GM10847 (cell line): ENCODE data around the gene COL13A1.

ENCODE experiments used
- POLR2A ChIP-seq: IDR thresholded peaks from 2 replicates; pipeline ENCODE4 v1.6.1; 2011; ENCODE audit not compliant: insufficient read length; ENCODE audit errors: extremely low read depth

COL13A1 gene

DNA sequence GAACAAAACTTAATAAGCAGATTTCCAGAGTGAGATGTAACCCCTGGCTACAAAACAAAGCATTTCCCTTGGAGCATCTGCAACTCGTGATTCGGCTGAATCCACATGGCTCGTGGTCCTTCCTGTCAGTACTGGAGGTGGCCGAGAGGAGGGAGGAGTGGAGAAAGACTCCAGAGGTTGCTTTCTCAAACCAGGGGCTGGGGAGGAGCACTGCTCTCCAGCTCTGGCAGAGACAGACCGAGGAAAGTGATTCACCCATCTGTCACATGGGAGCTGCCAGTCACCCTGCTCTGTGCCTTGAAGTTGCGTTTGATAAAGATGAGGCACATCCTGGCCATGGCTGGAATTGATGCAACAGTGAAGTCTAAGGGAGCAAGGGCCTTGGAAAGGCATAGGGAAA lies 72.7 kb downstream of the COL13A1 start:
- TF ChIP-seq POLR2A = no peak

GRCh38 chr10:69875856-69876255 lies 74.2 kb downstream of the COL13A1 start:
- TF ChIP-seq POLR2A = no peak

DNA sequence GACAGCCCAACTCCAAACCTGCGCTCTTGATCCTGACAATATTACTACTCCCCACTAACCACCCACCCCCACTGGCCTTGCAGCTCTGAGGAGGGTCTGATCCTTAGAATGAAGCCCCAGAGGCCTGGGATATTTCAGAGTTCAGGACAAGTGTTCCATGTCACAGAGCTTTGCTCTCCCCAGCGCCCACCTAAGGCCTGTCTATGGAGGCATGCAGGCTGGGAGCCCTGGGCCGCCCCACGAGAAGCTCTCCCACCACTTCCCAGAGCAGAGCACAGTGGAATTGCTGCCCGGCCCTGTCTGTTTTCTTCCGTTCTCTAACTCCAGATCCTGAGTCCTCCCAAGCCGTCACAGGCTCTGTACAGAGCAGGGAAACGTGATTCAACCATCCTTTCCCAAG lies 74.6 kb downstream of the COL13A1 start:
- no peak for TF ChIP-seq POLR2A

- TF ChIP-seq POLR2A = no peak
These were observed 75.2 kb downstream of the COL13A1 start for GRCh38 chr10:69876931-69877330.

GRCh38 chr10:69878038-69878437 lies 76.3 kb downstream of the COL13A1 start:
- TF ChIP-seq POLR2A = no peak

DNA sequence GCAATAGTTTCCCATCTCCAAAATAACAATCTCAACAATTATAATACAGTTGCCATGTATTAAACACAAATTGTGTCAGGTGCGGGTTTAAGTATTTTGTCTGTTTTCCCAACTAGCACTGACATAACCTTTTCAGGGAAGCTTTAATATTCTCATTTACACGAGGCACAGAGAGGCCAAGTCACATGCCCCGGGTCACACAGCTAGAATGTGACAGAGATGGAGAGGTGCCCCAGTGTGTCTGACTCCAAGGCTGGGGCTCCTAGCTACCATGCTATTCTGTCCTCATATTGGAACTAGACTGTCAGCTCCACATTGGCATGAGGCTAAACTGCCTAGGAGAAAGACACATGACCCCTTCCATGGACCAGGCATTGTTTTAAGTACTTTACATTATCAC lies 77.2 kb downstream of the COL13A1 start:
- no peak for TF ChIP-seq POLR2A

DNA sequence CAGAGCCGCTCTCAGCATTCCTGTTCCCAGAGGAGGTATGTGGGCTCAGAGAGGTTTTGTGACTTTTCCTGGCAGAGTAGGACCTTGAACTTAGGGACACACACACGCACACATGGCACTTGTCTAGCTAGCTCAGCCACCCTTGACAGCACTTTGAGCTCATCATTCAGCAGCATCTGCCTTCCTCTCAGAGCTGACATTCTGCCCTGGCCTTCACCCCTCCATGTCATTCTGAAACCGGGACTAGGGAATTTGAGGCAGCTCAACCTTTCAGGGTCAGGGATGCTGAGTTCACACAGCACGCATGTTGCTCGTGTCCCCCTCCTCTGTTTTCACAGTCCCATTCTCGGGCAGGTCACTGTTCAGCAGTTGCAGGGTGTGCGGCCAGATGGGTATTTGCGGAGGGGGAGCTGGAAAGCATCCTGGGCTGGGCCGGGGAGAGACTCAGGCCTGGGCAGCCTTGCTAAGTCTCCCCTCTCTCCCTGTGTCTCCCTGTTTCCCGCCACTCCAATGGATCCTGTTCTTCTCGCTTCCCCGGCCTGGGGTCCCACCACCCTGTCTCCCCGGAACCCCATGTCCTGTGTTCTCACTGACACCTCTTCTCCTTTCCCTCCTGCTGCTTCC lies 78.0 kb downstream of the COL13A1 start:
- no peak for TF ChIP-seq POLR2A

DNA sequence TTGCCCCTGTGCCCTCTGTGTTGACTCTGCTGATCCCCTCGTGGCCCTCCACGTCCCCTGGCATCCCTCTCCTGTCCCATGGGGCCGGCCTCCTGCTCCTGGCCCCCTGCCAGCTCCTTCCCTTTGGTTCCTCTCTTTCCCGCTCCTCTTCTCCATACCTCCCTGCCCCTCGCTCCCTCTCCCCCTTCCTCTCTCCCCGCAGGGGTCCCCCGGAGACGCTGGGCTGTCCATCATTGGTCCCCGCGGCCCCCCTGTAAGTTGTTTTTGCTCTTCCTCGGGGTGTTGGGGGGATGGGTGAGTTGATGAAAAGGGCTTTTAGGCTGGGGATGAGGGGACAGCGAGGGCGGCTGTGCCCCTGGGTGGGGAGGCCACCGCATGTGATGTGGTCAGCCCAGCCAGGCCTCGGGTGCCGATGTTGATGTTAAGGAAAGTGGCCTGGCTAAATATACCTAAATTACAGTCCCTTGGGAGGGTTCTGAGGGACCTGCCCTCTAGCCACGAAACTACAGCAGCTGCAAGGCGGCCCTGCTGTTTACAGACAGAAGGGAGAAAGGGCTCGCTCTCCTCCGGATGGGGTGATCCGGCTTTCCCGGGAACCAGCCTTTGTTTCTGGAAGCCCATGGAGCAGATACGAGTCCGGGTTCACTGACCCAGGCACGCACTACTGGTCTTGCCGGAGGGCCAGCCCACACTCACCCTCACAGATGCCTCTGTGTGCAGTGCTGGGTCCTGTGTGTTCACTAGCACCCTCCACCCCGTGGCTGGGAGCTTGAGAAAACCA lies 78.8 kb downstream of the COL13A1 start:
- TF ChIP-seq POLR2A = no peak

- TF ChIP-seq POLR2A = no peak
These were observed 79.5 kb downstream of the COL13A1 start for GRCh38 chr10:69881202-69881601.

GRCh38 chr10:69883310-69884023 lies 81.8 kb downstream of the COL13A1 start:
- no peak for TF ChIP-seq POLR2A

GRCh38 chr10:69884024-69884367 lies 82.3 kb downstream of the COL13A1 start:
- no peak for TF ChIP-seq POLR2A

- no peak for TF ChIP-seq POLR2A
These were observed 83.0 kb downstream of the COL13A1 start for GRCh38 chr10:69884686-69885085.

GRCh38 chr10:69885379-69886013 lies 83.8 kb downstream of the COL13A1 start:
- no peak for TF ChIP-seq POLR2A

DNA sequence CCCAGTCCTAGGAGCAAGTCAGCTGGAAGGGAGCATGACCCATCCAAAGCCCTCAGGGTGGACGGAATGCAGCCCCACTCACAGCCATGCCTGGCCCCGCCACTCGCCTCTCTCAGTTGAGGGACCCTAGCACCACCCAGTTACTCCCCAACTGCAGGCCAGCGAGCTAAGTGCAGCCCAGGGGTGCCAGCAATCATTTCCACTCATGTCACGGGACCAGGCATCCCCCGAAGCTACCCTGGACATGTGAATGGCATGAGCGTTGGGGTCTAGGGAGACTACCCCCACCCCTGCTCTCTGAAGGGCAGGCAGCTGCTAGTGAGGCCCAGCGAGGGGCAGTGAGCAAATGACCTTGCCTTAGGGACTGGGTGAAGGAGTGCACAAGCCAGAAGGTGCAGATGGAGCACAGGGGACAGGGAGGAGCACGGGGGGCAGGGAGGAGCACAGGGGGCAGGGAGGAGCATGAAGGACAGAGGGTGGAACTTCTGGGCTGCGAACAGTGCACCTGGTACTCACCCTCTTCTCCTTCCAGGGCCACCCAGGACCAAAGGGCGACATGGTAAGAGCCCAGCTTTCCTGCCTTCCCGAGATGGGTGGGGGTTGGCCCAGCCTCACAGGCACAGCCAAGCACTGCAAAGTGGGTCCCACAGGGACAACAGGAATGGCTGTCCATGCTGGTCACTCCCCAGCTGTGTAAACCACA lies 87.3 kb downstream of the COL13A1 start:
- no peak for TF ChIP-seq POLR2A
